ENCODE results near the gene FBXO15.

The FBXO15 gene

DNA sequence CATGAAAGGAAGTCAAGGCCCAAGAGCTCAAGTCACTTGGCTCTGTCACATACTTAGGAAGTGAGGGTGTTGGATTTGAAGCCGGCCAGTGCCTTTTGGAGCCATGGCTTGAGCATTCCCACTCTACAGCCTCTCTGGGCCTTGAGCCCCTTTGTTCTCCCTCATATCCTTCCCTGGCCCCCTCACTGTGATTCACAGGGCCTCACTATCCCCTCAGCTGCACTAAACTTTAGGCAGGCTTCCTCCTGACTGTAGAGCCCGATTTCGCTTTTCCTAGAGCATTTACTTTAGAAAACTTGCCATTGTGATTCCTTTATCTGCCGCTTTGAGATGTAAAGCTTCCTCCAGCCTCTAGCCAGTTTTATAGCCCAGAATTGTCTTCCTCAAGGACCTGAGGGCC, 107.6 kb downstream of the FBXO15 start:
- TF ChIP-seq ZFX (IDR thresholded peaks at IDR 0.05): no peak
- TF ChIP-seq, protein P1, sequence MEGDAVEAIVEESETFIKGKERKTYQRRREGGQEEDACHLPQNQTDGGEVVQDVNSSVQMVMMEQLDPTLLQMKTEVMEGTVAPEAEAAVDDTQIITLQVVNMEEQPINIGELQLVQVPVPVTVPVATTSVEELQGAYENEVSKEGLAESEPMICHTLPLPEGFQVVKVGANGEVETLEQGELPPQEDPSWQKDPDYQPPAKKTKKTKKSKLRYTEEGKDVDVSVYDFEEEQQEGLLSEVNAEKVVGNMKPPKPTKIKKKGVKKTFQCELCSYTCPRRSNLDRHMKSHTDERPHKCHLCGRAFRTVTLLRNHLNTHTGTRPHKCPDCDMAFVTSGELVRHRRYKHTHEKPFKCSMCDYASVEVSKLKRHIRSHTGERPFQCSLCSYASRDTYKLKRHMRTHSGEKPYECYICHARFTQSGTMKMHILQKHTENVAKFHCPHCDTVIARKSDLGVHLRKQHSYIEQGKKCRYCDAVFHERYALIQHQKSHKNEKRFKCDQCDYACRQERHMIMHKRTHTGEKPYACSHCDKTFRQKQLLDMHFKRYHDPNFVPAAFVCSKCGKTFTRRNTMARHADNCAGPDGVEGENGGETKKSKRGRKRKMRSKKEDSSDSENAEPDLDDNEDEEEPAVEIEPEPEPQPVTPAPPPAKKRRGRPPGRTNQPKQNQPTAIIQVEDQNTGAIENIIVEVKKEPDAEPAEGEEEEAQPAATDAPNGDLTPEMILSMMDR (conservative IDR thresholded peaks at IDR 0.05): no peak
- no peak overlapping the region for H3K27ac ChIP-seq

DNA sequence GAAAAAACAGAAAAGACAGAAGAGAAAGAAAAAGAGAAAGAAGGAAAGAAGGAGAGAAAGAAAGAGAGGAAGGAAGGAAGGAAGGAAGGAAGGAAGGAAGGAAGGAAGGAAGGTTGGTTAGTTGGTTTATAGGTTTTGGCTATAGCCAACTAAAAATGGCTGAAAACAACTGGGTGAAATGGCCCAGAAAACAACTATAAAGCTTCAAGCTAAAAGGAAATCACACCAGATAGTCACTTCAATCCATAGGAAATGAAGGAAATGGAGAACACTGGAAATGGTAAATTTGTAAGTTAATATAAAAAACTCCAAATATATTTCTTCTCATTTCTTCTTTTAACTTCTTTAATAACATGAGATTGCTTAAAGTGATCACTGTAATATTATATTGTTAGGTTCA, 118.5 kb downstream of the FBXO15 start:
- no peak overlapping the region for H3K27ac ChIP-seq

More for the DNA sequence above, 118.5 kb downstream of the FBXO15 start:
- no peak for TF ChIP-seq ZFX (IDR thresholded peaks at IDR 0.05)
- TF ChIP-seq, protein P1 (conservative IDR thresholded peaks at IDR 0.05): no peak
